IMR-90 (cell line): ENCODE results near the gene GPT2. TPM values are rescaled to one million over a fixed set of nuclear protein-coding genes. Genes with fewer than 3 reads are reported as not detected.

Source experiments
- ATAC-seq: fragments of 200-7000 bp; cut with Tn5 transposase; 2 replicates; pipeline ENCODE4 v1.9.1; 2020; ENCODE audit warnings: low read depth, mild to moderate bottlenecking, moderate library complexity
- BruUV-seq: library from RNA; stranded (reverse); fragments of 400-500 nt; replicated peaks from 2 replicates; lab custom pipeline; 2021; lab: Mats Ljungman, UMichigan
- CTCF ChIA-PET: fragments of 300-600 bp; formaldehyde crosslinking; extraction: SDS; loops from one replicate; lab custom pipeline; 2021; ENCODE audit warnings: antibody characterized with exemption; lab: Yijun Ruan, JAX
- POLR2A ChIA-PET: fragments of 300-600 bp; sonication (Branson Sonifier 250); formaldehyde crosslinking; loops from one replicate; lab custom pipeline; 2022; ENCODE audit warnings: antibody characterized with exemption; ENCODE audit not compliant: unreplicated experiment; lab: Charles Lee
- DNase-seq: peaks from one replicate; pipeline ENCODE4 v3.0.0; 2013
- H2AFZ ChIP-seq: replicated peaks from 2 replicates; pipeline ENCODE3; 2013; ENCODE audit warnings: low read length, mild to moderate bottlenecking; ENCODE audit not compliant: poor library complexity
- H2AK5ac ChIP-seq: 2 replicates; pipeline ENCODE4 v1.6.1; 2013; ENCODE audit warnings: low read depth, low read length, inconsistent platforms
- H2AK9ac ChIP-seq: replicated peaks from 2 replicates; pipeline ENCODE3; 2013; ENCODE audit warnings: mild to moderate bottlenecking, low read depth, low read length, moderate library complexity; ENCODE audit not compliant: poor library complexity
- H2BK120ac ChIP-seq: 2 replicates; pipeline ENCODE4 v1.6.1; 2013; ENCODE audit warnings: low read depth, low read length, inconsistent platforms
- H2BK15ac ChIP-seq: 3 replicates; pipeline ENCODE4 v1.6.1; 2013; ENCODE audit warnings: low read depth, low read length, inconsistent platforms
- H2BK20ac ChIP-seq: 2 replicates; pipeline ENCODE4 v1.6.1; 2013; ENCODE audit warnings: low read depth, mild to moderate bottlenecking, inconsistent platforms, low read length, moderate library complexity
- H2BK5ac ChIP-seq: 2 replicates; pipeline ENCODE4 v1.6.1; 2013; ENCODE audit warnings: mild to moderate bottlenecking, low read depth, low read length, inconsistent platforms; ENCODE audit not compliant: poor library complexity, severe bottlenecking
- H3K14ac ChIP-seq: replicated peaks from 2 replicates; pipeline ENCODE4 v1.6.1; 2013; ENCODE audit warnings: low read depth, low read length, inconsistent platforms
- H3K18ac ChIP-seq: 2 replicates; pipeline ENCODE4 v1.6.1; 2013; ENCODE audit warnings: low read depth, low read length, control low read depth
- H3K23ac ChIP-seq: 2 replicates; pipeline ENCODE4 v1.6.1; 2013; ENCODE audit warnings: low read depth, low read length, inconsistent platforms
- H3K27ac ChIP-seq: 2 replicates; pipeline ENCODE4 v1.5.1; 2013; ENCODE audit warnings: mild to moderate bottlenecking, control low read depth, low read length; ENCODE audit not compliant: insufficient read depth
- H3K27me3 ChIP-seq: 2 replicates; pipeline ENCODE4 v1.6.1; 2013; ENCODE audit warnings: low read length; ENCODE audit not compliant: control insufficient read depth, insufficient read depth
- H3K36me3 ChIP-seq: 2 replicates; pipeline ENCODE4 v1.6.1; 2013; ENCODE audit warnings: low read length, mixed read lengths; ENCODE audit not compliant: control insufficient read depth, insufficient read depth
- H3K4ac ChIP-seq: 2 replicates; pipeline ENCODE4 v1.6.1; 2013; ENCODE audit warnings: low read depth, low read length, inconsistent platforms
- H3K4me1 ChIP-seq: 2 replicates; pipeline ENCODE4 v1.6.1; 2013; ENCODE audit warnings: low read length, mixed read lengths; ENCODE audit not compliant: control insufficient read depth, insufficient read depth
- H3K4me2 ChIP-seq: 2 replicates; pipeline ENCODE4 v1.6.1; 2013; ENCODE audit warnings: low read depth, mild to moderate bottlenecking, control low read depth, low read length, moderate library complexity
- H3K4me3 ChIP-seq: 2 replicates; pipeline ENCODE4 v1.5.1; 2013; ENCODE audit warnings: low read depth, mild to moderate bottlenecking, control low read depth, low read length, moderate library complexity; ENCODE audit not compliant: insufficient read depth
- H3K56ac ChIP-seq: 2 replicates; pipeline ENCODE4 v1.6.1; 2013; ENCODE audit warnings: low read length, inconsistent platforms; ENCODE audit not compliant: insufficient read depth; ENCODE audit errors: extremely low read depth
- H3K79me1 ChIP-seq, 2 experiments: 2 replicates each; pipeline ENCODE4 v1.6.1; 2013; ENCODE audit warnings: low read length in 2 of 2, inconsistent platforms in 1 of 2, low read depth in 1 of 2
- H3K9ac ChIP-seq: 2 replicates; pipeline ENCODE4 v1.6.1; 2013; ENCODE audit warnings: low read depth, low read length, control low read depth
- H3K9me1 ChIP-seq: 2 replicates; pipeline ENCODE4 v1.6.1; 2013; ENCODE audit warnings: low read length, inconsistent platforms; ENCODE audit not compliant: insufficient read depth
- H3K9me3 ChIP-seq: 2 replicates; pipeline ENCODE4 v1.6.1; 2013; ENCODE audit warnings: low read length; ENCODE audit not compliant: control insufficient read depth, insufficient read depth
- H4K20me1 ChIP-seq: 2 replicates; pipeline ENCODE4 v1.6.1; 2013; ENCODE audit warnings: low read length, inconsistent platforms; ENCODE audit not compliant: insufficient read depth
- H4K5ac ChIP-seq: 2 replicates; pipeline ENCODE4 v1.6.1; 2013; ENCODE audit warnings: mild to moderate bottlenecking, low read depth, low read length, control low read depth
- H4K8ac ChIP-seq, 2 experiments: 2 replicates each; pipeline ENCODE4 v1.6.1; 2013; ENCODE audit warnings: low read depth in 2 of 2, low read length in 2 of 2, control low read depth in 1 of 2, inconsistent platforms in 1 of 2
- H4K91ac ChIP-seq: 2 replicates; pipeline ENCODE4 v1.6.1; 2013; ENCODE audit warnings: low read depth, low read length, inconsistent platforms; ENCODE audit not compliant: insufficient read depth
- RAD21 ChIP-seq: IDR thresholded peaks from 2 replicates; pipeline ENCODE4 v1.6.1; 2012; ENCODE audit warnings: low read length, improper control_type of control experiment
- WGBS, 2 experiments: methylation state at CpG; one replicate each; pipeline versions ENCODE4 v1.1.5 to v1.1.7; 2013; ENCODE audit warnings: missing lambda C conversion rate in 2 of 2; ENCODE audit not compliant: insufficient read length in 1 of 2; ENCODE audit errors: extremely low coverage in 2 of 2; 5-methylcytosine and 5-hydroxymethylcytosine counted together
- dilution Hi-C: fragments of 300-500 bp; cut with HindIII; formaldehyde crosslinking; loops from one replicate; pipeline ENCODE4 v1.14.3; 2018; ENCODE audit warnings: low sequenced_read_pairs; ENCODE audit not compliant: unreplicated experiment
- in situ Hi-C: fragments of 300-500 bp; cut with MboI; formaldehyde crosslinking; loops from 3 replicates; pipeline ENCODE4 v1.14.3; 2019; ENCODE audit warnings: low sequenced_read_pairs, inconsistent platforms, mixed read lengths
- intact Hi-C: fragments of 100-400 bp; cut with micrococcal nuclease; formaldehyde crosslinking; loops from 2 replicates; pipeline ENCODE4 v1.10.0; 2022
- polyA plus RNA-seq, 3 experiments: library from polyadenylated mRNA; depleted of rRNA; stranded (reverse); fragments of >200 nt; gene quantifications; 2 replicates each; pipeline ENCODE4 v1.2.3, GENCODE V29; 2012; ENCODE audit warnings: low replicate concordance in 1 of 3
- total RNA-seq: library from RNA; depleted of rRNA; stranded (reverse); fragments of >200 nt; gene quantifications from 2 replicates; pipeline ENCODE4 v1.2.3, GENCODE V29; 2012

The GPT2 gene
- total and polyA plus RNA-seq, 2 of the 4 experiments (the other 2 are of a cell fraction): 26.4 to 31.5 TPM

GRCh38 chr16:46971271-46971670, 87.1 kb downstream of the GPT2 start:
- in situ Hi-C loops (no loop called here), intact Hi-C loops (no loop called here)
- POLR2A ChIA-PET: no interaction called here

More at GRCh38 chr16:46971271-46971670, 87.1 kb downstream of the GPT2 start:
- no peak overlapping the region for H4K5ac ChIP-seq
- no CpG with 5 or more reads among the region's 7 CpGs for WGBS, 2 experiments
- ATAC-seq (no peak), DNase-seq (no peak)
- no peak overlapping the region for H2BK20ac ChIP-seq
- TF ChIP-seq RAD21: no peak
- no peak overlapping the region for H2AK9ac ChIP-seq
- H3K9me3 ChIP-seq: no peaks in the 10 kb centered on the region
- no peak overlapping the region for H2BK5ac ChIP-seq
- no peak overlapping the region for H2AFZ ChIP-seq
- H3K18ac ChIP-seq: no peak overlapping the region
- H3K4me3 ChIP-seq: no peak overlapping the region
- H3K9me1 ChIP-seq: peaks cover 7% of the 10 kb centered on the region
- H3K4ac ChIP-seq: no peak overlapping the region
- H2BK120ac ChIP-seq: no peak overlapping the region
- CTCF ChIA-PET: interaction anchor here (0.6 kb wide), 1 partner anchor 1107 kb away, joined by 3 read pairs; no protein-coding TSS in a partner anchor
- no peak overlapping the region for H3K14ac ChIP-seq
- no peak overlapping the region for H3K27ac ChIP-seq
- peaks cover 29% of the 10 kb centered on the region for H3K36me3 ChIP-seq
- H2BK15ac ChIP-seq: no peak overlapping the region
- H3K27me3 ChIP-seq: no peaks in the 10 kb centered on the region
- H4K8ac ChIP-seq: no peak overlapping the region
- no peak overlapping the region for H3K56ac ChIP-seq
- H4K91ac ChIP-seq: no peak overlapping the region
- H3K79me1 ChIP-seq: peaks cover 19 to 42% of the 10 kb centered on the region in 2 experiments
- H3K9ac ChIP-seq: no peak overlapping the region
- H2AK5ac ChIP-seq: no peak overlapping the region
- H3K23ac ChIP-seq: no peak overlapping the region
- peaks cover 34% of the 10 kb centered on the region for H4K20me1 ChIP-seq
- peaks cover 8% of the 10 kb centered on the region for H3K4me1 ChIP-seq
- BruUV-seq: TSS peak; percentile 31
- dilution Hi-C loops: no loop called here
- no peak overlapping the region for H3K4me2 ChIP-seq
